HEK293 (cell line): ENCODE measurements around the gene CADPS2.

Source experiments
- CTCF ChIA-PET: fragments of 350-600 bp; formaldehyde crosslinking; extraction: SDS; loops from one replicate; lab custom pipeline; 2021; ENCODE audit warnings: antibody characterized with exemption; lab: Yijun Ruan, JAX
- POLR2A ChIA-PET: fragments of 300-600 bp; formaldehyde crosslinking; extraction: SDS; loops from one replicate; lab custom pipeline; 2020; ENCODE audit warnings: antibody characterized with exemption, inconsistent platforms; lab: Yijun Ruan, JAX
- H3K27ac ChIP-seq: fragments of 200-500 bp; sonication (Bioruptor generic); 2 replicates; pipeline ENCODE4 v1.5.1; 2014; ENCODE audit warnings: low read depth, low read length, control low read depth, inconsistent platforms; ENCODE audit errors: extremely low read depth
- H3K36me3 ChIP-seq, 2 experiments: fragments of 200-500 bp in 1 of 2; sonication (Bioruptor generic) in 1 of 2; 1 replicate in 1 of 2; 2 replicates in 1 of 2; pipeline ENCODE4 v1.5.1; 2014 to 2017; ENCODE audit warnings: inconsistent platforms in 2 of 2, low read length in 2 of 2; ENCODE audit not compliant: control insufficient read depth in 2 of 2, insufficient read depth in 1 of 2
- H3K4me1 ChIP-seq: fragments of 200-500 bp; sonication (Bioruptor generic); 2 replicates; pipeline ENCODE4 v1.5.1; 2014; ENCODE audit warnings: mild to moderate bottlenecking, low read length, inconsistent platforms; ENCODE audit not compliant: control insufficient read depth, insufficient read depth
- H3K4me3 ChIP-seq: 2 replicates; pipeline ENCODE4 v1.5.1; 2011; ENCODE audit warnings: low read depth, mild to moderate bottlenecking, control low read depth, low read length, moderate library complexity
- H3K9me3 ChIP-seq: fragments of 200-500 bp; sonication (Bioruptor generic); 2 replicates; pipeline ENCODE4 v1.5.1; 2014; ENCODE audit warnings: low read depth, low read length, inconsistent platforms; ENCODE audit not compliant: control insufficient read depth, insufficient read depth
- BCL11B ChIP-seq: fragments of 450-650 bp; formaldehyde crosslinking; IDR thresholded peaks from 2 replicates; pipeline ENCODE4 v1.5.1; 2016; ENCODE audit warnings: low read depth, missing biosample characterization, missing genetic modification characterization
- HOXD13 ChIP-seq: sonication (generic); formaldehyde crosslinking; IDR thresholded peaks from 2 replicates; pipeline ENCODE4 v1.8.0; 2022; ENCODE audit warnings: missing genetic modification reagents, borderline replicate concordance
- MEIS1 ChIP-seq: sonication (generic); formaldehyde crosslinking; IDR thresholded peaks from 2 replicates; pipeline ENCODE4 v1.8.1; 2022; ENCODE audit warnings: missing genetic modification reagents, mild to moderate bottlenecking, borderline replicate concordance
- MYNN ChIP-seq: fragments of 450-650 bp; formaldehyde crosslinking; IDR thresholded peaks from 2 replicates; pipeline ENCODE4 v1.5.1; 2016; ENCODE audit warnings: missing biosample characterization, missing genetic modification characterization, borderline replicate concordance
- PRDM1 ChIP-seq: fragments of 450-650 bp; formaldehyde crosslinking; IDR thresholded peaks from 2 replicates; pipeline ENCODE4; 2016; ENCODE audit warnings: missing biosample characterization, missing genetic modification characterization
- SCRT1 ChIP-seq: fragments of 450-650 bp; formaldehyde crosslinking; IDR thresholded peaks from 2 replicates; pipeline ENCODE4 v1.5.1; 2016; ENCODE audit warnings: missing biosample characterization, missing genetic modification characterization, borderline replicate concordance
- SCRT2 ChIP-seq: fragments of 450-650 bp; formaldehyde crosslinking; IDR thresholded peaks from 2 replicates; pipeline ENCODE4 v1.5.1; 2016; ENCODE audit warnings: missing biosample characterization, missing genetic modification characterization
- TRIM28 ChIP-seq: IDR thresholded peaks from 2 replicates; pipeline ENCODE4 v1.6.1; 2011; ENCODE audit warnings: low read length, control low read depth, borderline replicate concordance
- ZBTB1 ChIP-seq: fragments of 450-650 bp; formaldehyde crosslinking; IDR thresholded peaks from 2 replicates; pipeline ENCODE4 v1.5.1; 2016; ENCODE audit warnings: missing biosample characterization, missing genetic modification characterization
- ZIC2 ChIP-seq: fragments of 450-650 bp; formaldehyde crosslinking; IDR thresholded peaks from 2 replicates; pipeline ENCODE4 v1.5.1; 2016; ENCODE audit warnings: missing biosample characterization, missing genetic modification characterization
- ZNF10 ChIP-seq: fragments of 450-650 bp; formaldehyde crosslinking; IDR thresholded peaks from 2 replicates; pipeline ENCODE4 v1.5.1; 2017; ENCODE audit warnings: missing biosample characterization, missing genetic modification characterization
- ZNF16 ChIP-seq: fragments of 450-650 bp; formaldehyde crosslinking; IDR thresholded peaks from 2 replicates; pipeline ENCODE4 v1.5.1; 2016; ENCODE audit warnings: low read depth, missing biosample characterization, missing genetic modification characterization
- ZNF23 ChIP-seq: fragments of 450-650 bp; formaldehyde crosslinking; IDR thresholded peaks from 2 replicates; pipeline ENCODE4 v1.5.1; 2016; ENCODE audit warnings: missing biosample characterization, missing genetic modification characterization, borderline replicate concordance
- ZNF239 ChIP-seq: fragments of 450-650 bp; formaldehyde crosslinking; IDR thresholded peaks from 2 replicates; pipeline ENCODE4 v1.5.1; 2016; ENCODE audit warnings: missing biosample characterization, missing genetic modification characterization
- ZNF248 ChIP-seq: fragments of 450-650 bp; formaldehyde crosslinking; IDR thresholded peaks from 2 replicates; pipeline ENCODE4 v1.5.1; 2017; ENCODE audit warnings: missing biosample characterization, missing genetic modification characterization
- ZNF426 ChIP-seq: fragments of 450-650 bp; formaldehyde crosslinking; IDR thresholded peaks from 2 replicates; pipeline ENCODE4 v1.5.1; 2017; ENCODE audit warnings: missing biosample characterization, missing genetic modification characterization, mild to moderate bottlenecking, inconsistent platforms, moderate library complexity
- ZNF433 ChIP-seq: fragments of 450-650 bp; formaldehyde crosslinking; IDR thresholded peaks from 2 replicates; pipeline ENCODE4 v1.5.1; 2016; ENCODE audit warnings: missing biosample characterization, missing genetic modification characterization, low read depth
- ZNF473 ChIP-seq: fragments of 450-650 bp; formaldehyde crosslinking; IDR thresholded peaks from 2 replicates; pipeline ENCODE4 v1.5.1; 2017; ENCODE audit warnings: missing biosample characterization, missing genetic modification characterization
- ZNF654 ChIP-seq: fragments of 450-650 bp; formaldehyde crosslinking; IDR thresholded peaks from 2 replicates; pipeline ENCODE4 v1.5.1; 2016; ENCODE audit warnings: low read depth, missing biosample characterization, missing genetic modification characterization
- ZNF658 ChIP-seq: fragments of 450-650 bp; formaldehyde crosslinking; IDR thresholded peaks from 2 replicates; pipeline ENCODE4; 2016; ENCODE audit warnings: missing biosample characterization, missing genetic modification characterization
- ZNF664 ChIP-seq: fragments of 450-650 bp; formaldehyde crosslinking; IDR thresholded peaks from 2 replicates; pipeline ENCODE4 v1.5.1; 2016; ENCODE audit warnings: missing biosample characterization, missing genetic modification characterization
- ZNF670 ChIP-seq: fragments of 450-650 bp; formaldehyde crosslinking; IDR thresholded peaks from 2 replicates; pipeline ENCODE4 v1.5.1; 2016; ENCODE audit warnings: missing biosample characterization, missing genetic modification characterization, low read depth
- ZNF776 ChIP-seq: fragments of 450-650 bp; formaldehyde crosslinking; IDR thresholded peaks from 2 replicates; pipeline ENCODE4 v1.5.0; 2017; ENCODE audit warnings: missing biosample characterization, missing genetic modification characterization, borderline replicate concordance
- ZNF777 ChIP-seq: fragments of 450-650 bp; formaldehyde crosslinking; IDR thresholded peaks from 2 replicates; pipeline ENCODE4 v1.5.1; 2017; ENCODE audit warnings: missing biosample characterization, missing genetic modification characterization, borderline replicate concordance
- TF ChIP-seq, protein P1 (sequence below): fragments of 450-650 bp; formaldehyde crosslinking; IDR thresholded peaks from 2 replicates; pipeline ENCODE4 v1.5.1; 2016; ENCODE audit warnings: missing biosample characterization, missing genetic modification characterization
- TF ChIP-seq, protein P2 (sequence below): fragments of 450-650 bp; formaldehyde crosslinking; IDR thresholded peaks from 2 replicates; pipeline ENCODE4 v1.5.1; 2016; ENCODE audit warnings: missing biosample characterization, missing genetic modification characterization
- TF ChIP-seq, protein P3 (sequence below): fragments of 450-650 bp; formaldehyde crosslinking; IDR thresholded peaks from 2 replicates; pipeline ENCODE4 v1.5.1; 2017; ENCODE audit warnings: missing biosample characterization, missing genetic modification characterization
- TF ChIP-seq, protein P4 (sequence below): fragments of 450-650 bp; formaldehyde crosslinking; IDR thresholded peaks from 2 replicates; pipeline ENCODE4 v1.5.1; 2017; ENCODE audit warnings: missing biosample characterization, missing genetic modification characterization
- TF ChIP-seq, protein P5 (sequence below): fragments of 450-650 bp; formaldehyde crosslinking; IDR thresholded peaks from 2 replicates; pipeline ENCODE4 v1.5.1; 2016; ENCODE audit warnings: missing biosample characterization, missing genetic modification characterization, borderline replicate concordance
- TF ChIP-seq, protein P6 (sequence below): fragments of 450-650 bp; formaldehyde crosslinking; IDR thresholded peaks from 2 replicates; pipeline ENCODE4 v1.5.1; 2016; ENCODE audit warnings: missing biosample characterization, missing genetic modification characterization, low read depth

CADPS2 gene

GRCh38 chr7:122453432-122453831 is 432.8 kb downstream of the CADPS2 start:
- CTCF ChIA-PET = no interaction called here

GRCh38 chr7:122448893-122449589 is 437.2 kb downstream of the CADPS2 start:
- ChIA-PET CTCF (interaction anchor here (1.1 kb wide), 1 partner anchor 11 kb away, joined by 3 read pairs; no protein-coding TSS in a partner anchor), POLR2A (no interaction called here)
- H3K36me3 ChIP-seq = no peaks in the 10 kb centered on the region
- H3K9me3 ChIP-seq = no peaks in the 10 kb centered on the region
- H3K27ac ChIP-seq = no peak overlapping the region
- H3K4me3 ChIP-seq = no peak overlapping the region
- no peaks in the 10 kb centered on the region for H3K4me1 ChIP-seq
- TF ChIP-seq PRDM1 (no peak), MYNN (tag by site-specific recombination) (no peak), TRIM28 (no peak), ZNF433 (tag by site-specific recombination) (no peak), ZIC2 (tag by site-specific recombination) (no peak), ZNF23 (tag by site-specific recombination) (no peak), SCRT1 (tag by site-specific recombination) (no peak), ZNF777 (no peak), BCL11B (no peak), ZNF248 (no peak), ZBTB1 (tag by site-specific recombination) (no peak), ZNF426 (no peak), ZNF10 (no peak), ZNF658 (no peak), SCRT2 (tag by site-specific recombination) (no peak)
- TF ChIP-seq, protein P1, sequence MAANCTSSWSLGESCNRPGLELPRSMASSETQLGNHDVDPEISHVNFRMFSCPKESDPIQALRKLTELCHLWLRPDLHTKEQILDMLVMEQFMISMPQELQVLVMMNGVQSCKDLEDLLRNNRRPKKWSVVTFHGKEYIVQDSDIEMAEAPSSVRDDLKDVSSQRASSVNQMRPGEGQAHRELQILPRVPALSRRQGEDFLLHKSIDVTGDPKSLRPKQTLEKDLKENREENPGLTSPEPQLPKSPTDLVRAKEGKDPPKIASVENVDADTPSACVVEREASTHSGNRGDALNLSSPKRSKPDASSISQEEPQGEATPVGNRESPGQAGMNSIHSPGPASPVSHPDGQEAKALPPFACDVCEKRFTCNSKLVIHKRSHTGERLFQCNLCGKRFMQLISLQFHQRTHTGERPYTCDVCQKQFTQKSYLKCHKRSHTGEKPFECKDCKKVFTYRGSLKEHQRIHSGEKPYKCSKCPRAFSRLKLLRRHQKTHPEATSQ (tag by site-specific recombination) = no peak
- TF ChIP-seq, protein P2, sequence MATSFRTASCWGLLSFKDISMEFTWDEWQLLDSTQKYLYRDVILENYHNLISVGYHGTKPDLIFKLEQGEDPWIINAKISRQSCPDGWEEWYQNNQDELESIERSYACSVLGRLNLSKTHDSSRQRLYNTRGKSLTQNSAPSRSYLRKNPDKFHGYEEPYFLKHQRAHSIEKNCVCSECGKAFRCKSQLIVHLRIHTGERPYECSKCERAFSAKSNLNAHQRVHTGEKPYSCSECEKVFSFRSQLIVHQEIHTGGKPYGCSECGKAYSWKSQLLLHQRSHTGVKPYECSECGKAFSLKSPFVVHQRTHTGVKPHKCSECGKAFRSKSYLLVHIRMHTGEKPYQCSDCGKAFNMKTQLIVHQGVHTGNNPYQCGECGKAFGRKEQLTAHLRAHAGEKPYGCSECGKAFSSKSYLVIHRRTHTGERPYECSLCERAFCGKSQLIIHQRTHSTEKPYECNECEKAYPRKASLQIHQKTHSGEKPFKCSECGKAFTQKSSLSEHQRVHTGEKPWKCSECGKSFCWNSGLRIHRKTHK (tag by site-specific recombination) = no peak
- TF ChIP-seq, protein P3, sequence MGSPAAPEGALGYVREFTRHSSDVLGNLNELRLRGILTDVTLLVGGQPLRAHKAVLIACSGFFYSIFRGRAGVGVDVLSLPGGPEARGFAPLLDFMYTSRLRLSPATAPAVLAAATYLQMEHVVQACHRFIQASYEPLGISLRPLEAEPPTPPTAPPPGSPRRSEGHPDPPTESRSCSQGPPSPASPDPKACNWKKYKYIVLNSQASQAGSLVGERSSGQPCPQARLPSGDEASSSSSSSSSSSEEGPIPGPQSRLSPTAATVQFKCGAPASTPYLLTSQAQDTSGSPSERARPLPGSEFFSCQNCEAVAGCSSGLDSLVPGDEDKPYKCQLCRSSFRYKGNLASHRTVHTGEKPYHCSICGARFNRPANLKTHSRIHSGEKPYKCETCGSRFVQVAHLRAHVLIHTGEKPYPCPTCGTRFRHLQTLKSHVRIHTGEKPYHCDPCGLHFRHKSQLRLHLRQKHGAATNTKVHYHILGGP (tag by site-specific recombination) = no peak

More at GRCh38 chr7:122453432-122453831, 432.8 kb downstream of the CADPS2 start:
- Histone ChIP-seq H3K4me3 (no peak overlapping the region), H3K36me3 (no peaks in the 10 kb centered on the region), H3K27ac (no peak overlapping the region), H3K9me3 (no peaks in the 10 kb centered on the region), H3K4me1 (no peaks in the 10 kb centered on the region)
- TF ChIP-seq, protein P4, sequence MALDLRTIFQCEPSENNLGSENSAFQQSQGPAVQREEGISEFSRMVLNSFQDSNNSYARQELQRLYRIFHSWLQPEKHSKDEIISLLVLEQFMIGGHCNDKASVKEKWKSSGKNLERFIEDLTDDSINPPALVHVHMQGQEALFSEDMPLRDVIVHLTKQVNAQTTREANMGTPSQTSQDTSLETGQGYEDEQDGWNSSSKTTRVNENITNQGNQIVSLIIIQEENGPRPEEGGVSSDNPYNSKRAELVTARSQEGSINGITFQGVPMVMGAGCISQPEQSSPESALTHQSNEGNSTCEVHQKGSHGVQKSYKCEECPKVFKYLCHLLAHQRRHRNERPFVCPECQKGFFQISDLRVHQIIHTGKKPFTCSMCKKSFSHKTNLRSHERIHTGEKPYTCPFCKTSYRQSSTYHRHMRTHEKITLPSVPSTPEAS (tag by site-specific recombination) = no peak
- TF ChIP-seq, protein P5, sequence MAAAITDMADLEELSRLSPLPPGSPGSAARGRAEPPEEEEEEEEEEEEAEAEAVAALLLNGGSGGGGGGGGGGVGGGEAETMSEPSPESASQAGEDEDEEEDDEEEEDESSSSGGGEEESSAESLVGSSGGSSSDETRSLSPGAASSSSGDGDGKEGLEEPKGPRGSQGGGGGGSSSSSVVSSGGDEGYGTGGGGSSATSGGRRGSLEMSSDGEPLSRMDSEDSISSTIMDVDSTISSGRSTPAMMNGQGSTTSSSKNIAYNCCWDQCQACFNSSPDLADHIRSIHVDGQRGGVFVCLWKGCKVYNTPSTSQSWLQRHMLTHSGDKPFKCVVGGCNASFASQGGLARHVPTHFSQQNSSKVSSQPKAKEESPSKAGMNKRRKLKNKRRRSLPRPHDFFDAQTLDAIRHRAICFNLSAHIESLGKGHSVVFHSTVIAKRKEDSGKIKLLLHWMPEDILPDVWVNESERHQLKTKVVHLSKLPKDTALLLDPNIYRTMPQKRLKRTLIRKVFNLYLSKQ (tag by site-specific recombination) = no peak
- TF ChIP-seq ZNF239 = no peak
- TF ChIP-seq ZNF664 = no peak
- no peak for TF ChIP-seq ZNF16 (tag by site-specific recombination)
- TF ChIP-seq, protein P6, sequence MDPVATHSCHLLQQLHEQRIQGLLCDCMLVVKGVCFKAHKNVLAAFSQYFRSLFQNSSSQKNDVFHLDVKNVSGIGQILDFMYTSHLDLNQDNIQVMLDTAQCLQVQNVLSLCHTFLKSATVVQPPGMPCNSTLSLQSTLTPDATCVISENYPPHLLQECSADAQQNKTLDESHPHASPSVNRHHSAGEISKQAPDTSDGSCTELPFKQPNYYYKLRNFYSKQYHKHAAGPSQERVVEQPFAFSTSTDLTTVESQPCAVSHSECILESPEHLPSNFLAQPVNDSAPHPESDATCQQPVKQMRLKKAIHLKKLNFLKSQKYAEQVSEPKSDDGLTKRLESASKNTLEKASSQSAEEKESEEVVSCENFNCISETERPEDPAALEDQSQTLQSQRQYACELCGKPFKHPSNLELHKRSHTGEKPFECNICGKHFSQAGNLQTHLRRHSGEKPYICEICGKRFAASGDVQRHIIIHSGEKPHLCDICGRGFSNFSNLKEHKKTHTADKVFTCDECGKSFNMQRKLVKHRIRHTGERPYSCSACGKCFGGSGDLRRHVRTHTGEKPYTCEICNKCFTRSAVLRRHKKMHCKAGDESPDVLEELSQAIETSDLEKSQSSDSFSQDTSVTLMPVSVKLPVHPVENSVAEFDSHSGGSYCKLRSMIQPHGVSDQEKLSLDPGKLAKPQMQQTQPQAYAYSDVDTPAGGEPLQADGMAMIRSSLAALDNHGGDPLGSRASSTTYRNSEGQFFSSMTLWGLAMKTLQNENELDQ (tag by site-specific recombination) = no peak
- TF ChIP-seq ZNF654 (tag by site-specific recombination) = no peak
- TF ChIP-seq ZNF670 (tag by site-specific recombination) = no peak
- TF ChIP-seq ZNF473 (tag by site-specific recombination) = no peak
- TF ChIP-seq HOXD13 (CRISPR knock-in tag) = no peak
- TF ChIP-seq ZNF776 = no peak
- TF ChIP-seq MEIS1 = no peak
- POLR2A ChIA-PET = no interaction called here
